GM19240 (cell line): ENCODE data around the gene LRRK1.

Source experiments
- DNase-seq: peaks from one replicate; pipeline ENCODE4 v3.0.0; 2011; ENCODE audit warnings: low spot score; ENCODE audit not compliant: insufficient read length

Gene LRRK1

DNA sequence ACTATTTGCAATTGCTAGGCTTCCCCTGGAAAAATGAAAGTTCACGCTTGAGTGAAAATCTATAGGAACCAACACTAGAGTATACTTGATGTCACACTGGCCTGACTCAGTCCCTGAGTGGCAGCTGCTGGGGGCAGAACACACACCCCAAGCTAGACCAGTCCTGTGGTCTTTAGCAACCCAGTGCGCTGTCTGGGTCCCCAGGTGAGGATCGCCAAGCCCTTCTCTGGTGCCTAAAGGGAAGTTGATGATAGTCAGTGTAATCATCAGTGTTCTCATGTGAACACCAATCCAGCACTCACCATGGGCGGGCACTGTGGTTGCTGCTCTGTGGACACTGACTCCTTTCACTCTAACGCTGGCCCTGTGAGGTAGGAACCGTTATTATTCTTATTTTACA lies 28.3 kb upstream of the LRRK1 start:
- no peak for DNase-seq

DNA sequence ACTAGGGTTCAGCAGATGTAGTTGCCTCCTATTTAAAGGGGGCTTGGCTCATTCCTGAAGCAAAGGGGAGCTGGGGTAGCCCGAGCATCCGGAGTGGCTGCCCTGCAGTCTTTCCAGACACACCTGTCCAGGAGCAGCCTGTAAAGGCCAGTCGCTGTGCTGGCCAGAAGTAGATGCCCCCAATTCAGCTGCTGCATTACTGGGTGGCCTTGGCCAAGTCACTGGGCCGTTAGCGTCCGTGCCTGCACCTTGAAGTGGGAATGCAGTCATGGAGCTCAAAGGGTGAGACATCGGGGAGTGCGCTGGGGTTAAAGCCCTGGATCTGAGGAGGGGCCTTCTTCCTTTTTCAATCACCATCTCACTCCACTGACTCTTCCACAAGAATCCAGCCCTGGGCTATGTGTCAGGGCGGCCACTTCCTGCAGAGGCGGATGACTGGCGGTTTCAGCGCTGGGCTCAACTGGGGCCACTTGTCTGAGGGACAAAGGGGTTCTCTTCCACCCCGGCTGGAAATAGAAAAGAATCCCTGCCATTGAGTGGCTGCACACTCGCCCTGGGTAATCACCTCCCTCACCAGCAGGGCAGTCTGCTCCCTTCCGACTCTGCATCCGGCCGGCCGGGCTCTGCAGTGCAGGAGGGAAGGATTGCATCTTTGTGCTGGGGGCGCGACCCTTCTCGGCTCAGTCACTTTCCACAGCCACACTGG lies 27.7 kb upstream of the LRRK1 start:
- no peak for DNase-seq

DNA sequence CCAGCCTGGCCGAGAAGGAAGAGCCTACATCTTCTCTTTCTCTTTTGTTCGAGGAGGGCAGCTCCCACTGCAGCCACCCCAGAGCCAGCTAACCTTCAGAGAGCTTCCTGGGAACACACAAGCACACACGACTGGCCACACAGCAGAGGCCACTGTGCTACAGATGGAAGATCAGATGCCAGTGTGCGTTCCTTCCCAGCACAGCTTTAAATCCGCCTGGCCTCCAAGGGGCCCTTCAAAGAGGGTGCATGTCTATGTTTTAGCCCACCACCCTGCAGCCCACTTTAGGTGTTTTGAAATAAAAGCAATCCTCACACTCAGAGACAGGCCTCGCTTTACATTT lies 27.2 kb upstream of the LRRK1 start:
- DNase-seq, result no peak

DNA sequence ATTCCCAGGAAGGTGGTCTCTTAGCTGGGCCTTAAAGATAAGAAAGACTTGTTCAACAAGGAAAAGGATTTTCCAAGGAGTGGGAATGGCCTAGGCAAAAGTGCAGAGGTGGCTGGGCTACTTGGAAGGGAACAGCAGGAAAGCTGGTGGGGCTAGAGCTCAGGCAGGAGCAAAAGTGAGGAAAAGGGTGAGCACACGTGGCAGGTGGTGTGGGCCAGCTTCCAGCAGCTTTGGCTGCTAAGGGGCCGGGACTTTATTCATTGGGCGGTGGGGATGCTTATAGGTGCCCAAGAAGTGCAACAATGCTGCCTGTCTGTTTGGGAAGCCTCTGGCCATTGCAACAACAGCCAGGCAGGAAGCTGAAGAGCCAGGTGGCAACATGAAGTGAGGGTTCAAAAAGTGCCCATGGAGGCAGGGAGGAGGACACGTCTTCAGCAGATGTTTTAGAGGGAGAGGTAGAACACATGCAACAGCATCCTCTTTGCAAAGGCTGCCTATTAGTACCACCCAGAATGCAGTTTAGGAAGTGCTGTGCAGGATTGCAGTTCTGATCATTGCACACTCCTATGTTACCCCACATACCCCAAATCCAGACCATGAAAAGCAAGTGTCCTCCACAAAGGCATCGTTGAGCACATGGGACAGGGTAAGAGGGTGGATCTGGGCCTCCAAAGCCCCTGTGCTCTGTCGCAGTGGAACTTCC lies 25.7 kb upstream of the LRRK1 start:
- DNase-seq, result no peak

DNA sequence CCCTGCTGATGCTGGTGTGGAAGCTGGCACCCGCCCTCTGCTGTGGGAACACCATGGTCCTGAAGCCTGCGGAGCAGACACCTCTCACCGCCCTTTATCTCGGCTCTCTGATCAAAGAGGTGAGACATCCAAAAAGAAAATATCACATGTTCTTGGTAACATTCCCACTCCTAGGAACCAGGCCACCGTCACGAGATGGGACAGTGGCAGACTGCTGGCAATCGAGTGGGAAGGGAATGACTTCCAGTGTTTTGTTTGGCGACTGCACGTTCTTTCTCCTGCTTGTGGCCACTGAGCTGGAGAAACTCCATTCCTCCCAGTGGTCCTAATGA lies 25.2 kb upstream of the LRRK1 start:
- no peak for DNase-seq

DNA sequence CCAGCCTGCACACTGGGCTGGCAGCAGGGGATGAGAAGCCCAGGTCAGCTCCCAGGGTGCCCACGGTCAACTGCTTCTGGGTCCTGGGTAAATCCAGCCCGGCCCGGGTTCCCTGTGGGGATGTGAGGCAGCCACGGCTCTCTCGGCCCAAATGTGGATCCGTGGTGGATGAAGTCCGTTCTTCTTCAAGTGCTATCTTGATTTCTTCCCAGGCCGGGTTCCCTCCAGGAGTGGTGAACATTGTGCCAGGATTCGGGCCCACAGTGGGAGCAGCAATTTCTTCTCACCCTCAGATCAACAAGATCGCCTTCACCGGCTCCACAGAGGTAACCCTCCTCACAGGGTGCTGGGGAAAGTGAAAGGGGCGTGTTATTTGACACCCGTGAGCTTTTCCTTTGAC lies 23.4 kb upstream of the LRRK1 start:
- no peak for DNase-seq

DNA sequence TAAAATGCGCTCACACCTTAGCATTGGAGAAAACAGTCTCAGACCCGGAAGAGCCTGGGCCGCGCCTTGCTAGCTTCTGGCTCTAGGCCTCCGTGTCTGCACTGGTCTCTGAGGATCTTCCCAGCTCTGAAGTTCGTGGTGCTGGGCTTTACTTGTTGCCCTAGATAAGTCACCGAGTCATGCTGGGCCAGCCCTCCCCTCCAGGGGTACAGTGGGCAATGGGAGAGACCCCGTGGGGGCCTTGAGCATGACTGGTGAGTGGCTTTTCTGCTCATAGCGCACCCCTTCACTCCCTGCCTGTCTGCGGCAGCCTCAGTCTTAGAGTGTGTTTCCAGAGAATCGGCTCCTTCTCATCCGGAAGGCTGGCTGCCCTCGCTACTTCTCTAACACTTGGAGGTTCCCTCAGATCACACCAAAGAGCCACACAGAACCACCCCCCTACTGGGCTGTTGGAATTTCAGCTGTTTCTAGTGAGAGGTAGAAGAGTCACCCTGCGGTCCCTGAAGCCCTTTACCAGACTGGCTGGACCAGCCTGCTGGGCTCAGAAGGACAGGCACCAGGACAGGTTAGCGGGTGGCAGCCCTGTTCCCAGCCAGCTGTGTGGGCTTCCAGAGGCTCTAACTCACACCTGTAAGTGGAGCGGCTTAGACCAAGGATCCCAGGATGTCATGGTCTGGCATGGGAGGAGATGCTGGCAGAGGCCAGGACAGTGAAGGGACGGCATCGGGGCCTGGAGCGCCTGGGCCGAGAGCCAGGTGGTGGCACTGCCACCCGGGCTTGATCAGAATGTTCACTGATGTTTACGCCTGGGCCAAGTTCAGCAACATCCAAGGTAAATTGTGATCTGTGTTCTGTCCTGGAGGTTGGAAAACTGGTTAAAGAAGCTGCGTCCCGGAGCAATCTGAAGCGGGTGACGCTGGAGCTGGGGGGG lies 21.7 kb upstream of the LRRK1 start:
- no peak for DNase-seq

DNA sequence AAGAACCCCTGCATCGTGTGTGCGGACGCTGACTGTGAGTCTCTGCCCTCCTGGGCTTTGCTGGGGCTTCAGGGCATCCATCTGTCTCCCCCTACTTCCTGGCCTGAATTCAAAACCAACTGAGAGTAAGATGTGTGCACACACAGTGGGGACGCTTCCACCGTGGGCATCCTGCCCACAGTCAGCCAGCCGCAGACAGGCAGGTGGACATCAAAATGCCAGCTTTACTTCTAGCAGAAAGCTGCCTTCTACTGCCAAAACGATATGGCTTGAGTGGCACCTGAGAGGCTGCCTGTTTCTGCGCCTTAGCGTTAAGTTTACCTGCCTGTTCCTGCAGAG lies 21.0 kb upstream of the LRRK1 start:
- DNase-seq, result no peak

DNA sequence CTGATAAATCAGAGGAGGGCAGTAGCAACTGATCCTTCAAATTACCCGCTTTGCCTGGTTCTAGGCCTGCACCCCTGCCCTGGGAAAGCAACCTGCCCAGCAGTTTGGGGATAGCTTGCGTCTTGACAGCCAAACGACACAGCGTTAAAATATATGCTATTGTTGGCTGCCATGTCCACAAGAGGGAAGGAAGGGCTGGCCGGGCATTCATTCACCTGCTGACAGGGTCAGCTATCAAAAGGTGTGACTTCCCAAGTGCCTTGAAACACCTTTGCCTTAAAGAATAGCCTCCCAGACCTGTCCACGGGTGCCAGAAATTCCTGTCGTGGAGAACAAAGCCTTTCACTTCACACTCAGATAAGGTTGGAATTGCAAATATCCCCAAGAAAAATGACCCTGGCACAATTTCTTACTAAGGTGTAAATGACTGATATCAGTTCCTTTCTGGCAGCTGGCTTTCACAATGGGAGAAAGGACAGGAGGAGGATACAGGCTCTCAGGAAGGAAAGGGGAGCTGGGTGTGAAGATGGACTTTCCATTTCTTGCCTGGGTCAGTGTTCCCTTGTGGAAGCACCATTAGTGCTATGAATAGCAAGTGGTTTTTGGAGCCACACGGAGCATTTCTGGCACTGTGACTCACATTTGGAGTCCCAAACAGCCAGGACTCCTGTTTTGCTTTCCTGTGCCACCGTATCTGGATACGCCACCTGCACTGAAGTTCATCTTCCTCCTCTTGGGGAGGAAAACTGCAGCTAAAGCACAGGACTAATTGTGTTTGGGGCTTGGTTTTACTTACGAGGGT lies 20.3 kb upstream of the LRRK1 start:
- no peak for DNase-seq

DNA sequence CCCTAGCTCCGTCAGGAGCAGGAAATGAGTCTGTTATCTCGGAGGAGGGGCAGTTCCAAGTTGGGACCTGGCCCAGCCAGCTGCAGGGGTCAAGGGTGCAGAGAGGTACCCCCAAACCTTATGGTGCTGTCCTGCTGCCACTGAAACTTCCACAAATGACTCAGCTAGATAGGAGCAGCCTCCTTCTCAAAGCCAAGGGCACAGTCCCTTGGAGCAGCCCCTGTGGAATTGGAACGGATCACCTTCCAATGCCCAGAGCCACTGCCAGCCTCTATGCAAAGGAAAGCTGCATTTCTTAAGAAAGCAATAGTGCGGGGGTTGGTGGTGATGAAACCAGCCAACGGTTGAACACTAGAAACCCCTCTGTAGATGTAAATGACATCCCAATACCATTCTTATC lies 19.6 kb upstream of the LRRK1 start:
- DNase-seq, result no peak

DNA sequence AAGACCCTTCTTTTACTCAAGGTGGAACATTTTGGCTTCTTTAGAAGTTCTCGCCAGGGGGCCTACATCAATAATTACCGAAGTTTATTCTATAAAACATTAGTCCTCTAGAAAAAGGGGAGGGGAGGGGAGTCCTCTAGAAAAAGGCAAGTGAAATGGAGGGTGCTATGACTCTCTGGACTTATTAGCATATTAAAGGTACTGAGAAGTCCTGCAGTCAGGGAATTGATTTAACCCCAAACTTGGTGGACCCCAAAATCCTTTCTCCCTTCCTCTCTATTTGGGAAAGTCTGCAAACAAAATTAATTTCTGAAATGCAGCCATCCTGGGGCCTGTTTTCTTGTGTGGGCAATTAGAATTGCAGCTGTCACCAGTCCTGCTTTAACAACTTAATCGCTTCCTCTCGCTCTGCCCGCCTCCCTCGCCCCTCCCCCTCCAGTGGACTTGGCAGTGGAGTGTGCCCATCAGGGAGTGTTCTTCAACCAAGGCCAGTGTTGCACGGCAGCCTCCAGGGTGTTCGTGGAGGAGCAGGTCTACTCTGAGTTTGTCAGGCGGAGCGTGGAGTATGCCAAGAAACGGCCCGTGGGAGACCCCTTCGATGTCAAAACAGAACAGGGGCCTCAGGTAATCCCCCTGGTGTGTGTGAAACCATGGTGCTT lies 18.9 kb upstream of the LRRK1 start:
- DNase-seq, result no peak

DNA sequence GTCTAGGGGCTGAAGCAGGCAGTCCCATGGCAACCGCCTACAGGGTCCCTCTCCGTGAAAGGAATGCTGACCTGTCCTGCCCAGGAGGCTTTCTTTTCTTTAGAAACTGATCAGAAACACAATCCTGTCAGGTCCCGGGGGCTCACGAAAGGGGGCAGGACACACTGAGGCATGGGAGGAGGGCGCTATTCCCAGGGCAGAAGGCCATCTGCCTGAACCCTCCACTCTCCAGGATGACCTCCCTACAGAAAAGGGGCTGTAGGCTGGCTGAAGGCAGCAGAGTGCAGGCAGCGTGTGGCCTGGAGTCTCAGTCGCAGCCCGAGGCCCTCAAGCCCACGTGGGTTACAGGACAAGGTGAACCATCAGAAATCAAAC lies 18.4 kb upstream of the LRRK1 start:
- DNase-seq, result no peak

DNA sequence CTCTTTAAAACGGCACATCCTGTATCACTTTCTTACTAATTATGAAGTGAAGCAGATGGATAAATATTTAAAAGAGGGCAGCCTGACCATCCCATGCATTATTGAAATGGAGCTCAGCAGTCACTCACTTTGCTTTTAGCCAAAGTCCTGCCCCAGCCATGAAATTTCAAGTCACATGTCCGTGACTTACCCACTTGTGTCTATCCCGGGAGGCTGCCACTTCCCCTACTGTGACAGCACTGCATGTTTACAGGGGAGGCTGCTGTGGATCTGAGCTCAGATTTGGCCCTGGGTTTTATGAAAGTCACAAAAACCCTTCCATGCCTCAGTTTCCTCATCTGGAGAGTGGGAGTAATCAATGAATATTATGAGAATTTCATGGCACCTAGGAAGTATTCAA lies 17.9 kb upstream of the LRRK1 start:
- DNase-seq, result no peak

DNA sequence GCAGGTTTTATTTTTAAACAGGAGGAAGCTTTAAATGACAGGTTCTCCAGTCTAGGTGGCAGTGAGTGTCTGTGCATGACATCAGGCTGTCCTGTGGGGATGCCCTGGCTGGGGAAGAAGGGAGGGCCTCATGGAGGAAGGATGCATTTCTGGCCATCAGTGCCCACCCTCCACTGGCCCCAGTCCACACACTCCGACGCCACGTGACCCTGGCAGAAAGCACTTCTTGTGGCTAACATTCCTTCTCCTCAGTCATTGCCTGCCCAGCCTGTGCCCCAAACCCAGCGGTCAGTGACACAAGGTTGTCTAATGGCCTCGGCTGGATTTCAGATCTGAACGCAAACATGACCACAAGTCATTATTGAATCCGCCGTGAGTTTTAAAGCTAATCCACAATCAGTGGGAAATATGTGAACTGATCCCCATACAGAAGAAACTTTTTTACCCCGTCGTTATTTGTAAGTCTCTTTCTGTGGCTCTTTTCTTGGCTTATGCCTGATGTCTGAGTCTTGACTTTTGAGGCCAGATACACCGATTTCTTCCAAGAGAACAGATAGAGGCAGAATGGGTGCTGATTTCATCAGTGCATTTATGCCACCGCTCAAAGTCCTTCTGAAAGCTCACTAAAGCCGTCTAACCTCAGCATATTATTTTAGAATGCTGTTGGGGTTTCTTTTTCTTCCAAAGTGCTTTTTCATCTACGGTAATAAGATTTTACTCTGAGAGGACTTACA lies 17.3 kb upstream of the LRRK1 start:
- no peak for DNase-seq

DNA sequence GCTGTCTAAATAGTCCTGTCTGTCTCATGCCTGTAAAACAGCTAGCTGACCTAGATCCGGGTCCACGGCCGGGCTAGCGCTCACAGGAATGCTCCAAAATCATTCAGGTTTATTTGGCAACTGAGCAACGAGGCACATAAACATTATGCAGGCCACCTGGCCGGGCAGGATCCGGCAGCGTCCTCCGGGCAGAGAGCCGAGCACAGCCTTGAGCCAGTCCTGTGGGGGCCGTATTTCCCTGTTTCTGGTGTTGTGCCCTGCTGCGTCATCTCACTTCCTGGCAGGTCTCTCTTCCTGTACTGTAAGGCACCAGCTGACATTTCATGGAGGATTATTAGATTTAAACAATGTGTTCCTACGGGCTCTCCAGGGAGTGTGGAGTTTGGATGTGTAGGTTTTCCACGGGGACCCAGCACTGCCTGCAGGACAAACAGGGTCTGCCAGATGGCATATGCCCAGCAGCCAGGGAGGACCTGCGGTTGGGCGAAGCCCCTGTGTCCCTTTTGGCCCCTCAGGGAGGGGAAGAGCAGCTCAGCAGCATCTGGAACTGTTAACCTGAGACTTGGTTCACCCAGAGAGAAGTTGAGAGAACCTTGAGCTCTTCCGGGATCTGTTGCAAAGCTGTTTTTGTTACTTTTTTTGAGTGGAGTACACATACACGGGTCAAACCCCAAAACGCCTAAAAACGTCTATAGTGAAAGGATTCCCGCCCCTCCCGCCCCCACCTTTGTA lies 16.6 kb upstream of the LRRK1 start:
- DNase-seq, result no peak

DNA sequence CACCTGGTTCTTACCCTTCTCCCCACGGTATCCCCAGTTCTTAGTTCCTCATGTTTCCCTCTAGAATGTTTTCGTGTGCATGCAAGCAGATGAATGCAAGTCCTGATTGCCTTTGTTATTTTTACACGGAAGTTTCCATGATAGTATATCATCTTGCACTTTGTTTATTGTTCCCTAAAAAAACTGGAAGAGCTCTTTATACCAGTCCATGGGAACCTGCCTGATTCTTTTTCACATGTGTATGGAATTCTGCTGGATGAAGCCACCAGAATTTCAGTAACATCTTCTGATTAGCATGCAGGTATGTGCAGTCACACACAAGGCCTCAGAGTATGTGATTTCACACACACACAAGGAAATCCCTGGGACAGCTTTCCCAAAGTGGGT lies 16.0 kb upstream of the LRRK1 start:
- DNase-seq, result no peak

DNA sequence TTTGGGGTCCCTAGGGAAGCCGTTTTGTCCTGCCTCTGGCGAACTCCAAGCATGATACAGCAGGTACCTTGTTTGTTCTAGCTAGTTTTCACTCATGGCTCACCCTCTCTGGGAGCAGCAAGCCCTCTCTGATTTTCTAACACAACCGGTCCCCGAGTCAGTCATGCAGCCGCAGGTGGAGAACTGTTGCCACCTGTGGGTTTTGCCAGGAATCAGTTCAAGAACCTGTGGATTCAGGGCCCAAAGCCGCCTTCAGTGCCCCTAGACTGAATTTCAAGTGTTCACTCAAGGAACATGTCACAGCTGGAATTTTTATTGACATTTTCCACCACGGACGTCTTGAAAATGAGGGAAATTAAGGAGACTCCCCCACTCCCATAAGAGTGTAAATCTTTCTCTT lies 13.3 kb upstream of the LRRK1 start:
- no peak for DNase-seq

DNA sequence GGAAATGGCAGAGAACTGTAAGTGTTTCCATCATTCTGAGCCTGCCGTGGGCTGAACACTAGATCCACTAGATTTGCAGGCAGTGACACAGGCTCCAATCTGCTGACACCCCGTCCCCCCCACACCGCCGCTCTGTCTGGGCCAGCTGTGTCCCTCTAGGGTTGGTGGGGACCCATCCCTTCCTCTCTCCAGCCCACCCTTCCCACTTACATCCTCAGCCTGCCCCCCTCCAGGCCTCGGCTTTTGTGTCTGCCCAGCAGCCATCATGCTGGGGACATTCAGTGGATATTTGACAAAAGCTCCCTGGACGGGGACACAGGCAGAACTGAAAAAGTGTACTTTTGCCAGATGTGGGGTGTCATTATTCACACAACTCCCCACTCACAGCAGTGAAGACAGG lies 10.7 kb upstream of the LRRK1 start:
- no peak for DNase-seq

DNA sequence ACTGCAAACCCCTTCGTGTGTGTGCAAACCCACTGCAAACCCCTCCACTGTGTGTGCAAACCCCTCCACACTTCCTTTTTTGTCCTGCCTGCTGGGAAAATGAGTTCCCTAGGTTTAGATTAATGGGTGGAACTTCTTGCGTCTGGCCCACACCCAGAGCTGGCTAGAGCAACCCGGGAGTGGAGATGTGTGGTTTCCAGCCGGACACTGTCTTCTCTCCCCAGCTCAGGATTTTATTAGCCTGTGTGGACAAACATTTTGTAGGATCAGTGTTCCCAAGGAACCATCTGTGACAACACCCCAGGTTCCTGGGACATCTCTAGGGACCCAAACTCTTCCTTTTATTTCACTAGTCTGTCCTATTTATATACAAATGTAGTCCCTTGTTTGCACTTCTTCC lies 9.6 kb upstream of the LRRK1 start:
- no peak for DNase-seq
